CD1c-positive myeloid dendritic cell (primary cell): ENCODE measurements around the gene CEP250.
"Not testable (repeated sequence)": the region's sequence is repeated elsewhere in the genome, so short reads cannot be mapped to it uniquely, and the experiment has no call there.

ENCODE experiments used
- DNase-seq: peaks from one replicate; pipeline ENCODE4 v3.0.0-alpha.2; 2016; ENCODE audit errors: extremely low spot score

Gene CEP250

GRCh38 chr20:35454881-35455609, at the start of gene CEP250:
TSS of gene CEP250 (plus strand) at chr20:35455598. CDS start at chr20:35462368, 6,770 bp downstream.
- peak; percentile 97 for DNase-seq

GRCh38 chr20:35405775-35406174, 49.6 kb upstream of the CEP250 start:
- DNase-seq, result no peak

- no peak for DNase-seq
These were observed 47.1 kb upstream of the CEP250 start for GRCh38 chr20:35408270-35408669.

- DNase-seq, result no peak
These were observed 45.9 kb upstream of the CEP250 start for GRCh38 chr20:35409542-35409941.

GRCh38 chr20:35410613-35411012, 44.8 kb upstream of the CEP250 start:
- no peak for DNase-seq

GRCh38 chr20:35421322-35421721, 34.1 kb upstream of the CEP250 start:
- DNase-seq, result no peak

GRCh38 chr20:35431621-35432429, 23.6 kb upstream of the CEP250 start:
- DNase-seq, result no peak

GRCh38 chr20:35432430-35432735, 23.0 kb upstream of the CEP250 start:
- DNase-seq, result no peak

GRCh38 chr20:35433337-35433736, 22.1 kb upstream of the CEP250 start:
- no peak for DNase-seq

GRCh38 chr20:35434085-35435005, 21.1 kb upstream of the CEP250 start:
- DNase-seq, result no peak

- DNase-seq, result no peak
These were observed 19.2 kb upstream of the CEP250 start for GRCh38 chr20:35436177-35436573.

- DNase-seq, result no peak
These were observed 17.8 kb upstream of the CEP250 start for GRCh38 chr20:35437599-35437998.

- DNase-seq, result no peak
These were observed 12.4 kb upstream of the CEP250 start for GRCh38 chr20:35443003-35443402.

- no peak for DNase-seq
These were observed 11.2 kb upstream of the CEP250 start for GRCh38 chr20:35444226-35444625.

- no peak for DNase-seq
These were observed 8.9 kb upstream of the CEP250 start for GRCh38 chr20:35446356-35447078.

- DNase-seq, result peak; percentile 92
These were observed 8.2 kb upstream of the CEP250 start for GRCh38 chr20:35447082-35447789.

GRCh38 chr20:35448788-35449373, 6.5 kb upstream of the CEP250 start:
- no peak for DNase-seq

GRCh38 chr20:35449855-35450254, 5.5 kb upstream of the CEP250 start:
- DNase-seq, result not testable (repeated sequence)

GRCh38 chr20:35451295-35451694, 4.1 kb upstream of the CEP250 start:
- DNase-seq, result no peak

GRCh38 chr20:35453647-35454046, 1.8 kb upstream of the CEP250 start:
- DNase-seq, result no peak
